SK-N-SH (cell line): ENCODE results near the gene ZMPSTE24. TPM values are rescaled to one million over a fixed set of nuclear protein-coding genes. Genes with fewer than 3 reads are reported as not detected.

Source experiments
- CTCF ChIA-PET: fragments of 300-600, 350-600 bp; formaldehyde crosslinking; extraction: SDS; loops from one replicate; lab custom pipeline; 2021; lab: Yijun Ruan, JAX
- POLR2A ChIA-PET: fragments of 350-600 bp; sonication (Branson Sonifier 250); formaldehyde crosslinking; extraction: SDS; loops from one replicate; lab custom pipeline; 2020; ENCODE audit warnings: antibody characterized with exemption, inconsistent platforms; lab: Yijun Ruan, JAX
- DNase-seq: peaks from one replicate; pipeline ENCODE4 v3.0.0; 2012
- H2AFZ ChIP-seq: fragments of 200-600 bp; sonication (generic); 2 replicates; pipeline ENCODE4 v1.8.1; 2016; ENCODE audit warnings: antibody characterized with exemption, mild to moderate bottlenecking, low read depth
- H3F3A ChIP-seq: fragments of 200-600 bp; sonication (generic); replicated peaks from 2 replicates; pipeline ENCODE3; 2016; ENCODE audit warnings: antibody characterized with exemption, mild to moderate bottlenecking; ENCODE audit not compliant: insufficient read depth
- H3K27ac ChIP-seq, 2 experiments: fragments of 200-500 bp in 1 of 2; fragments of 200-600 bp in 1 of 2; sonication (Bioruptor generic) in 1 of 2; sonication (generic), shearing (Covaris generic) in 1 of 2; 2 replicates each; pipeline versions ENCODE4 v1.5.1 to v1.6.1; 2014 to 2016; ENCODE audit warnings: low read depth in 2 of 2, inconsistent platforms in 1 of 2, low read length in 1 of 2, mild to moderate bottlenecking in 1 of 2, mixed read lengths in 1 of 2
- H3K27me3 ChIP-seq: fragments of 200-600 bp; sonication (generic), shearing (Covaris generic); 2 replicates; pipeline ENCODE4 v1.6.1; 2016; ENCODE audit warnings: mixed run types; ENCODE audit not compliant: insufficient read depth
- H3K36me3 ChIP-seq, 2 experiments: fragments of 200-500 bp in 1 of 2; fragments of 200-600 bp in 1 of 2; sonication (Bioruptor generic) in 1 of 2; sonication (generic) in 1 of 2; replicated peaks in 1 of 2; 2 replicates each; pipeline versions ENCODE3 to v1.5.1; 2014 to 2016; ENCODE audit warnings: low read length in 1 of 2, mild to moderate bottlenecking in 1 of 2; ENCODE audit not compliant: insufficient read depth in 2 of 2, control insufficient read depth in 1 of 2
- H3K4me1 ChIP-seq, 2 experiments: fragments of 200-500 bp in 1 of 2; fragments of 200-600 bp in 1 of 2; sonication (Bioruptor generic) in 1 of 2; sonication (generic), shearing (Covaris generic) in 1 of 2; 2 replicates each; pipeline versions ENCODE4 v1.5.1 to v1.6.1; 2014 to 2016; ENCODE audit warnings: low read depth in 1 of 2, low read length in 1 of 2, mixed run types in 1 of 2; ENCODE audit not compliant: insufficient read depth in 2 of 2, control insufficient read depth in 1 of 2
- H3K4me2 ChIP-seq: fragments of 200-600 bp; sonication (generic), shearing (Covaris generic); 2 replicates; pipeline ENCODE4 v1.6.1; 2017; ENCODE audit warnings: mixed run types
- H3K4me3 ChIP-seq, 2 experiments: fragments of 200-500 bp in 1 of 2; fragments of 200-600 bp in 1 of 2; sonication (Bioruptor generic) in 1 of 2; sonication (generic), shearing (Covaris generic) in 1 of 2; 2 replicates each; pipeline versions ENCODE4 v1.5.1 to v1.8.1; 2014 to 2016; ENCODE audit warnings: low read depth in 2 of 2, inconsistent platforms in 1 of 2, low read length in 1 of 2, mild to moderate bottlenecking in 1 of 2, mixed read lengths in 1 of 2, moderate library complexity in 1 of 2
- H3K79me2 ChIP-seq: fragments of 200-600 bp; sonication (generic); 2 replicates; pipeline ENCODE4 v1.8.1; 2017; ENCODE audit warnings: mild to moderate bottlenecking; ENCODE audit not compliant: insufficient read depth
- H3K9ac ChIP-seq: fragments of 200-600 bp; sonication (generic); 2 replicates; pipeline ENCODE4 v1.6.1; 2017; ENCODE audit warnings: mixed run types
- H3K9me2 ChIP-seq: fragments of 200-600 bp; sonication (generic); 2 replicates; pipeline ENCODE4 v1.6.1; 2017; ENCODE audit warnings: mixed run types
- H3K9me3 ChIP-seq: fragments of 200-600 bp; sonication (generic); 2 replicates; pipeline ENCODE4 v1.6.1; 2017; ENCODE audit warnings: mixed run types, mild to moderate bottlenecking, moderate library complexity
- H4K20me1 ChIP-seq: fragments of 200-600 bp; sonication (generic); 2 replicates; pipeline ENCODE4 v1.6.1; 2017; ENCODE audit warnings: mild to moderate bottlenecking, mixed run types; ENCODE audit not compliant: insufficient read depth
- CHD2 ChIP-seq: fragments of 150-350 bp; IDR thresholded peaks from 2 replicates; pipeline ENCODE4 v1.6.1; 2018; ENCODE audit warnings: low read length; ENCODE audit not compliant: partially characterized antibody
- EP300 ChIP-seq, 2 experiments: IDR thresholded peaks; 2 replicates each; pipeline versions ENCODE4 v1.4.0 to v1.6.1; 2012; ENCODE audit warnings: borderline replicate concordance in 1 of 2, low read depth in 1 of 2, low read length in 1 of 2
- EZH2phosphoT487 ChIP-seq: fragments of 200-600 bp; sonication (generic); IDR thresholded peaks from 2 replicates; pipeline ENCODE4 v1.6.1; 2017; ENCODE audit warnings: low read depth, mixed run types, mild to moderate bottlenecking, antibody characterized with exemption, moderate library complexity, borderline replicate concordance
- GATA2 ChIP-seq: sonication (generic); formaldehyde crosslinking; IDR thresholded peaks from 2 replicates; pipeline ENCODE4 v1.5.0; 2020; ENCODE audit warnings: mild to moderate bottlenecking, missing genetic modification reagents
- MXI1 ChIP-seq: IDR thresholded peaks from 2 replicates; pipeline ENCODE4 v1.6.1; 2012; ENCODE audit warnings: mild to moderate bottlenecking, low read depth, low read length, improper control_type of control experiment
- NFIC ChIP-seq: IDR thresholded peaks from 2 replicates; pipeline ENCODE4 v1.4.0; 2012; ENCODE audit warnings: borderline replicate concordance
- PBX3 ChIP-seq: IDR thresholded peaks from 2 replicates; pipeline ENCODE4; 2012
- POLR2AphosphoS5 ChIP-seq: IDR thresholded peaks from 2 replicates; pipeline ENCODE4 v1.6.1; 2012; ENCODE audit warnings: low read depth, low read length
- RAD21 ChIP-seq: IDR thresholded peaks from 2 replicates; pipeline ENCODE4 v1.6.1; 2012; ENCODE audit warnings: mild to moderate bottlenecking, low read length
- REST ChIP-seq: IDR thresholded peaks from 2 replicates; pipeline ENCODE4 v1.6.1; 2012; ENCODE audit warnings: mild to moderate bottlenecking, low read depth, low read length, moderate library complexity
- USF1 ChIP-seq: IDR thresholded peaks from 2 replicates; pipeline ENCODE4 v1.4.0; 2012; ENCODE audit warnings: low read depth, borderline replicate concordance
- USF2 ChIP-seq: fragments of 150-350 bp; IDR thresholded peaks from 2 replicates; pipeline ENCODE4 v1.6.1; 2017; ENCODE audit warnings: antibody characterized with exemption, low read length, low read depth, borderline replicate concordance
- YY1 ChIP-seq: IDR thresholded peaks from 2 replicates; pipeline ENCODE4 v1.4.0; 2012; ENCODE audit warnings: low read depth, mild to moderate bottlenecking
- WGBS: methylation state at CpG from one replicate; pipeline ENCODE4 v1.1.6; 2017; ENCODE audit warnings: low lambda C conversion rate; 5-methylcytosine and 5-hydroxymethylcytosine counted together
- polyA plus RNA-seq, 3 experiments: library from polyadenylated mRNA; depleted of rRNA; stranded (reverse); fragments of >200 nt; gene quantifications; 2 replicates each; pipeline ENCODE4 v1.2.3, GENCODE V29; 2012
- TF ChIP-seq, protein P1 (sequence below): fragments of 150-350 bp; IDR thresholded peaks from 2 replicates; pipeline ENCODE4 v1.6.1; 2016; ENCODE audit warnings: mild to moderate bottlenecking, low read depth, low read length

ZMPSTE24 gene
- polyA plus RNA-seq, 1 of the 3 experiments (the other 2 are of a cell fraction): 13.7 TPM

DNA sequence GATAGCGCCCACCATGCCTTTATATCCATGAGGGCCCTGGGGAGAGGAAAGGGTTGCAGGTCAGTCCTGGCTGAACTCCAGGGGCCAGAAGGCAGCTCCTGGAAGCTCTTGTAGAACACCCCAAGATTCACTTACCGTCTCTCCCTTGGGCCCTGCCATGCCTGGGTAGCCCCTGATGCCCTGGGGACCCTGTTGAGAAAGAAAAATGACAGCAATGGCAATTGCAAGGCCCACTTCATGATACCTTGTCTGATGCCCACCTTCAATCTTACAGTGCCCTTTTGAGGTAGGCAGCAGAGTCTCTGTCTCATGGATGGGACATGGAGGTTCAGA is 52.1 kb downstream of the ZMPSTE24 start:
- Histone ChIP-seq H4K20me1 (no peaks in the 10 kb centered on the region), H3K27ac (no peak overlapping the region), H3K4me3 (no peak overlapping the region), H2AFZ (no peak overlapping the region), H3K36me3 (no peaks in the 10 kb centered on the region), H3K9ac (no peak overlapping the region), H3F3A (no peaks in the 10 kb centered on the region), H3K4me1 (no peaks in the 10 kb centered on the region; a peak in 1 of 4 replicates), H3K79me2 (no peaks in the 10 kb centered on the region), H3K9me3 (no peaks in the 10 kb centered on the region), H3K9me2 (no peaks in the 10 kb centered on the region), H3K27me3 (no peaks in the 10 kb centered on the region), H3K4me2 (no peak overlapping the region)
- ChIA-PET POLR2A (no interaction called here), CTCF (interaction anchor here (1.0 to 12.5 kb wide), 3 partner anchors 27 to 166 kb away, joined by 4 to 150 read pairs (median 7); no protein-coding TSS in a partner anchor)
- TF ChIP-seq EP300 (IDR thresholded peaks at IDR 0.05; ENCODE audit: borderline replicate concordance in 1 of 2, low read depth in 1 of 2, low read length in 1 of 2) (no peak), GATA2 (no peak), MXI1 (no peak), CHD2 (no peak), REST (no peak), POLR2AphosphoS5 (no peak), YY1 (no peak), NFIC (no peak), PBX3 (no peak), USF1 (no peak), USF2 (no peak), EZH2phosphoT487 (no peak), RAD21 (no peak)
- TF ChIP-seq, protein P1, sequence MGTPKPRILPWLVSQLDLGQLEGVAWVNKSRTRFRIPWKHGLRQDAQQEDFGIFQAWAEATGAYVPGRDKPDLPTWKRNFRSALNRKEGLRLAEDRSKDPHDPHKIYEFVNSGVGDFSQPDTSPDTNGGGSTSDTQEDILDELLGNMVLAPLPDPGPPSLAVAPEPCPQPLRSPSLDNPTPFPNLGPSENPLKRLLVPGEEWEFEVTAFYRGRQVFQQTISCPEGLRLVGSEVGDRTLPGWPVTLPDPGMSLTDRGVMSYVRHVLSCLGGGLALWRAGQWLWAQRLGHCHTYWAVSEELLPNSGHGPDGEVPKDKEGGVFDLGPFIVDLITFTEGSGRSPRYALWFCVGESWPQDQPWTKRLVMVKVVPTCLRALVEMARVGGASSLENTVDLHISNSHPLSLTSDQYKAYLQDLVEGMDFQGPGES: no peak
- DNase-seq: no peak
- no CpG with 5 or more reads among the region's 2 CpGs for WGBS
